Epidermal melanocyte (primary cell): Measurements from ENCODE around the gene HOMEZ.

ENCODE experiments used
- DNase-seq: peaks from one replicate; pipeline ENCODE4 v3.0.0; 2011; ENCODE audit warnings: low spot score; ENCODE audit not compliant: insufficient read length

HOMEZ gene

DNA sequence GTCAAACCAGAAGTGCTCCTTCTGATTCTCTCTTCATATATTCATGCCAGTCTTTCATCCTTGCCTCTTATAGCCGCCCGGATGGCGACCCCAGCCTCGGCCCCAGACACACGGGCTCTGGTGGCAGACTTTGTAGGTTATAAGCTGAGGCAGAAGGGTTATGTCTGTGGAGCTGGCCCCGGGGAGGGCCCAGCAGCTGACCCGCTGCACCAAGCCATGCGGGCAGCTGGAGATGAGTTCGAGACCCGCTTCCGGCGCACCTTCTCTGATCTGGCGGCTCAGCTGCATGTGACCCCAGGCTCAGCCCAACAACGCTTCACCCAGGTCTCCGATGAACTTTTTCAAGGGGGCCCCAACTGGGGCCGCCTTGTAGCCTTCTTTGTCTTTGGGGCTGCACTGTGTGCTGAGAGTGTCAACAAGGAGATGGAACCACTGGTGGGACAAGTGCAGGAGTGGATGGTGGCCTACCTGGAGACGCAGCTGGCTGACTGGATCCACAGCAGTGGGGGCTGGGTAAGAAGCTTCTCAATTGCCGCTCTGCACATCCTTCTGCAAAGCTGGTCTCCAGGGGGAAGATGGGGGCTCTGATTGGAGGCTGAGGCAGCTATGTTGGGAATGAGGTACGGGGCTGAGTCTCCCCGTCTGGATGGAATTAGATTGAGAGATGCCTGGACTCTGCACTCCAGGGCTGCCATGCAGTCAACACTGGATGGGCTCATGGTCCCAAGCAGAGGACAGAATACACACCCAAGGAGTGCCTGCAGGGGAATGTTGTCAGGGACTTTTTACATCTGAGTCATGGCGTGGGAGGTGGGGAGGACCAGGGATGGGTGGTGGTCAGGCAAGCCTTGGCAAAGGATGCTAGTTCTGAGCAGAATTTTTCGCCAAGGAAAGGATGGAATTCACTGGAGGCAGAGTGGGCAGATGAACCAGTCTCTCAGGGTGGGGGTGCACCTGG, 22.0 kb upstream of the HOMEZ start:
- DNase-seq = no peak

DNA sequence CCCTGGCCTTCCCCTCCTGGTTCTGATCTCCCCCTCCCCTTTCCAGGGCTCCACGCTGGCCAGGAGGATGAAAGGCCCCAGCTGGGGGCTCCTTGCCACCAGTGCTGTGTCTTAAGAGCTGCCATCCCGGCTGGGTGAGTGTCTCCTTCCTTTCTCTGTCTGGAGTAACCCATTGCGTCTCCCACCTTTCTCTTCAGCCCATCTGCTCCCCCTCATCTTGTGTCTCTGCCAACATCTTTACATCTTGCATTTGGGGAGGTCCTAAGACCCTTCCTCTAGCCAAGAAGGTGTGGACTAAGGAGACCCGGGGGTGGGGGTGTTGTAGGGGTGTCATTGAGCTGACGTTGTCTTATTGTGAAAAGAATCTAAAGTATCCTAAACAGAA, 21.2 kb upstream of the HOMEZ start:
- no peak for DNase-seq

DNA sequence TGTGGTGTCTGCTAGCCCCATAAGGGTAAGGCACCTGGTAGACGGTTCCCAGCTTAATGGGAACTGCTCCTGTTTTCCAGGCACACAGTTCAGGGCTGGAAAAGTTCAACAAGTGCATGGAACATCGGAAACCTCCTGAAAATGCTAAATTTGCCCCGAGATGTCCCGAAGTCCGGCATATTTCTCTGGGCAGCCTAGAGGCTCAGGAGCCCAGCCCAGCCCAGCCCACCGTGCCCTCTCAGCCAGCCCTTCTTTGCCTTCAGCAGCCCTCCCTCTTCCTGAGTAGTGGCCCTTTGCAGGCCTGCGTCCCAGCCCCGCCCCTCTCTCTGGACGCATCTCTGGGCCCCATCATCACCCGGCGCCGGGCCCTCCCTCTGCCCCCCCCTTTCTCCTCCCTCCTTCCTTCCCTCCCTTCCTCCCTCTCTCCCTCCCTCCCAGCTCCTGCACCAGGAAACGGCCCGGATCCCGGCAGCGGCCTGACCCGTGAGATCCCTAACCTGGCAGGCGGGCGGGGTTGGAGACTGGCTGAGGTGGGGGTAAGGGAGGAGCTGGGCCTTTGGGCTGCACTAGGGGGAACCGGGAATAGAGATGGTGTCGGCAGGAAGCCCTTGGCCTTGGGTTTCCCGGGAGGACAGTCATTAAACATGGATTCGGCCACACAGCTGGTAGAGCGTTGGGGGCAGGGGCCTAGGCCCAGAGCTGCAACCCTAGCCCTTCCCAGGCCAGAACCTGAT, 20.6 kb upstream of the HOMEZ start, which contains the start of gene BCL2L2:
BCL2L2 (plus strand) TSS at position 422 of the 734 bp plus-strand sequence. CDS start 935 bp downstream, outside the sequence.
- DNase-seq = peak; percentile 44

DNA sequence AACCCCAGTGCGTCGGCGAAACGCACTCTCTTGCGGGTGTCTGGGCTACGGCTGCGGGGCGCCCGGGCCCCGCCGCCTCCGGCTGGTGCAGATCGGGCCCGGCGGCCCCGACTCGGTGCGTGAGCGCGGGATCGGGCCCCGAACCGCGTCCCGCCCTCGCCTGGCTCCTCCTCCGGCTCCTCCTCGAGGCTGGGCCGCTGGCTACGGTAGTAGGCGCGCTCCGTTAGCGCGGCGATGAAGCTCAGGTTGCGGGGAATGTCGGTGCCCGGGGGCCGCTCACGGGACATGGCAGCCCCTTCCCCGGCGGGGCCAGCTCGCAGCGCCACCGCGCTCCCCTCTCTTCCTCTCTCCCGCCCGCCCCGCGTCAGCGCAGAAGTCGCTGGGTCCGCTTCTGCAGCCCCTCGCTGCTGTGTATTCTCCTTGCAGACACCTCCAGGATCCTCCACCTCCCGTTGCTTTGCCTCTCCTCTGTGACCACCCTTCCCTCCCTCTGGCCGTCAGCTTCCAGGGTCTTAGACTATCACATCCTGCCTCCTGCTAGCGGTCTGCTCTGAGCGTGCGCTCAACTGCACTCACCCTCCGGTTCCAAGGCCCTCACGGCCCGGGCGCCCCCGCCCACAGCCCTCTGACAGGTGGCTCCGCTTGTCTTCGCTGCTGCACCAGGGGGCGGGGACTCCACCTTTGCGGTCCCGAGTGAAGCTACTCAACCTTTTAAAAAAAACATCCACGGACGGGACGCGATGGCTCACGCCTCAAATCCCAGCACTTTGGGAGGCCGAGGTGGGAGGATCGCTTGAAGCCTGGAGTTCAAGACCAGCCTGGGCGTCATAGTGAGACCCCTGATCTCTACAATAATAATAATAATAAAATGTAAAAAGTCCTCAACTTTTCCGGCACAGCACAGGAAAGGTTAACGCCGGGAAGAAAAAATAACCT, 16.6 kb upstream of the HOMEZ start, which contains the start of gene PPP1R3E:
PPP1R3E (minus strand) TSS at position 570 of the 936 bp plus-strand sequence; CDS start at position 287, 283 bp downstream.
- DNase-seq = no peak

DNA sequence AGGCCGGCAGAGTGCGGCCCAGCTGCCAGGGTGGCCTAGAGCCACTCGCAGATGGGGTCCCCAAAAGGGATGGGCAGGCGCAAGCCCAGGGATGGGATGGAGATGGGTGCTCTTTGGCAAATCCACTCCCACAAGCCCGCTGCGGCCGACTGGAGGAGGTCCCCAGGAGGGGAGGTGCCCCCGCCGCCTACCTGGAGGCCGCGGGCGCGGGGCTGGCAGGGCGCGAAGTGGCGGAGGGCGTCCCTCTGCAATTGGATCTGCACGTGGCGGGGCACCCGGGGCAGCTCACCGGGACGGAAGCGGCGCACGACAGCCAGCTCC, 16.0 kb upstream of the HOMEZ start:
- no peak for DNase-seq

DNA sequence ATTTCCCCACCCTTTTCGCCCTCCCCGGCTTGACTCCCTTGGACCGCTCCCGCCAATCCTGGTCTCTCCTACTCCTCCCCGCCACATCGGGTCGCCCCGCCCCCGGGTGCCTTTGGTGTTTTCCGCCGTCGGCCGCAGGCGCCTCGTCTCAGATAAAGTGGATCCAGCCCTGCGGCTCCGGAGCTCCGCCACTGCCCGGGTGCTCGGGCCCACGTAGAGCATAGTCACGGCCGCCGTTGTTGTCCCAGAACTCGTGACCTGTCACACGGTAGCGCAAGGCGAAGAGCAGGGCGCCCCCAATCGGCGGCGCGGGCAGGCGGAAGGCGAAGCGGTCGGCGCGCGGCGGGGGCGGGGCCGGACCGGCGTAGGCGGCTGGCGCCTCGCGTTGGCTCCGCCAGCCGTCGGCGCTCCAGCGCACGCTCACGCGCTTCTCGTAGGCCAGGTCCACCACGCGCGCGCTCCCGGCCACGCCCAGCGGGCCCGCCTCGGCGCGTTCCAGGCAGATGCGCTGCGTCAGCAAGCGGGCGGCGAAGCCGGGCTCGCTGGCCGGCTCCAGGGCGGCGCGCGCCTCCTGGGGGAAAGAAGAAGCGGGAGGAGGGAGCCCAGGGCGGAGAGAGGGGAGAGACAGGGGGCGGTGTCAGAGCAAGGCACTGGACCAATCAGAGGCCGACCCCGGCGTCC, 15.5 kb upstream of the HOMEZ start:
- DNase-seq = peak; percentile 97

DNA sequence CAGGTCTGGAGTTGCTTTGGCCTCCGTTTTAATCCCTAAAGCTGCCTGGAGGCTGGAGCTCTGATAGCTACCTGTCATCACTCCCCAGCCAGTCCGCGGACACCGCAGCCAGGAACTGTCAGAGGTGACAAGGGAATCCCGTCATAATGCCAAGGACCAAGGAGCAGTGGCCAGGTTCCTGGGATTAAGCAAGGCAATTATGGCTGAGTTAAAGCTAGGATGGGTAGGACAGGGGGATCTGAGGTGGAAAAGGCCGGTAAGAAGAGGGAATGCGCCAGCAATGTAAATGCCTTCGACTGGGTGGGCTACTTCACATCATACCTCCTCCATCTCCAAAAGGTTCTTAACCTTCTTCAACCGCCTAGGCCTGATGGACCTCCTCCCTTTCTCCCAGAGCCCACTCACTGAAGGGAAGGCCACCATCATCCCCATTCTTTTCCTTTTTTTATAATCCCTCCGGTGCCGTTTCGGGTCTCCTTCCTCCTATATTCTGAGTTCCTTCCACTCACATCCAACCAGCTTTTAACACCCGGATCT, 14.8 kb upstream of the HOMEZ start:
- no peak for DNase-seq

DNA sequence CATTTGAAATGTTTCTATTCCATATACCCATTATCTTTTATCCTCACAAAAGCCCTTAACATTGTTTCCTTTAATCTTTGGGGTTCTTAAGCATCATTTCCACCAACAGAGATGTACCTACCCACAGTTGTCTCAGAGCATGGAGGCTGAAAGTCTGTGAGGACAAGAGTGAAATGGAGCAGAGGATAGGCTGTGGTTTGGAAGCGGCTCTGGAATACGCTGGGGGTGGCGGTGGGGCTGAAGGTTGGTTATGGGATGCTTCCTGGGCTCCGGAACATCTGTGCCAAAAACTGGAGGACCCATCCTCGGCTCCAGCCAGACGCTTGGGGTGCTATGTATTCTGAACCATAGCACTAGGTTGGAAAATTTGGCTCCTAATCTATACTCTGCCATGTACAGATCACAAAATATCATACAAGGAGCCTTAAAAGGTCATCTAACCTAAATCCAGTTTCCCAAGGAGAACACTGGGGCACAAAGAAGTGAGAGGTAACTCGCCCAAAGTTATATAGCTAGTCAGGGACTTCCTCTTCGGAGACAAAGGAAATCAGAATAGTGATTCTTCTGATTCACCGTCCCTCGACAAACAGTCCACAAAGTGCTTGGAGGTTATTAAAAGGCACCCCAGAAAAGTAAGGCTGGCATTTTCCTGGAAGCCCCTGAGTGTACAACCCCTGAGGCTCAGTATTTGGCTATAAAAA, 14.2 kb upstream of the HOMEZ start:
- DNase-seq = no peak

DNA sequence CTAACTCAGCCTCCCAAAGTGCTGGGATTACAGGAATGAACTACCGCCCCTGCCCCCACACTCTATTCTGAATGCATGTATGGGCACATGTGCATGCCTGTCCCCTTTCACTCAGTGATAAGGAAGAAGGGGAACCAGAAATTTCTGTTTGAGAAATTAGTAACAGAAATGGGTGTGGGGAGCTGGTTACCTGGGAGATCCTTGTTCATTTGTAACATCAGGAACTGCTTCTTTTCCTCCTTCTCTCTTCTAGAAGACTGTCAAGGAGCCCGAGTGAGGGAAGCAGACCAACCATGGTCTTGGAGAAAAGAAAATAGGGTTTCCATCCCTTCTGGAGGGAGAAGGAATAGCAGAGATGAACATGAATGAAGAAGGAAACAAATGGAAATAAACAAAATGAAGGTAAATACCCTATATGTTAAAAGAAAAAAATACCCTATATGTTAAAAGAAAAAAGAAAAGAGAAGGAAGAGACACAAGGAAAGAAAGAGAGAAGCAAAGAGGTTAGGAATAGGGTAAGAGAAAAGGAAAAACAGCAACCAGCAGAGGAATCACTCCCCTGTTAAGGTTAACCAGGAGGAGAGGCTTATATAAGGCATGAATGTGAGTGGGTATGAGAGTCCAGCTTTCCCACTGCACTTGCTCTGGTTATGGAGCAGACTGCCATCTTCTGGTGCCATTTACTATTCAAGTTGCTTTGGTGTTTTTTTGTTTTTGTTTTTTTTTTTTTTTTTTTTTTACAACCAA, 13.5 kb upstream of the HOMEZ start:
- DNase-seq = no peak

DNA sequence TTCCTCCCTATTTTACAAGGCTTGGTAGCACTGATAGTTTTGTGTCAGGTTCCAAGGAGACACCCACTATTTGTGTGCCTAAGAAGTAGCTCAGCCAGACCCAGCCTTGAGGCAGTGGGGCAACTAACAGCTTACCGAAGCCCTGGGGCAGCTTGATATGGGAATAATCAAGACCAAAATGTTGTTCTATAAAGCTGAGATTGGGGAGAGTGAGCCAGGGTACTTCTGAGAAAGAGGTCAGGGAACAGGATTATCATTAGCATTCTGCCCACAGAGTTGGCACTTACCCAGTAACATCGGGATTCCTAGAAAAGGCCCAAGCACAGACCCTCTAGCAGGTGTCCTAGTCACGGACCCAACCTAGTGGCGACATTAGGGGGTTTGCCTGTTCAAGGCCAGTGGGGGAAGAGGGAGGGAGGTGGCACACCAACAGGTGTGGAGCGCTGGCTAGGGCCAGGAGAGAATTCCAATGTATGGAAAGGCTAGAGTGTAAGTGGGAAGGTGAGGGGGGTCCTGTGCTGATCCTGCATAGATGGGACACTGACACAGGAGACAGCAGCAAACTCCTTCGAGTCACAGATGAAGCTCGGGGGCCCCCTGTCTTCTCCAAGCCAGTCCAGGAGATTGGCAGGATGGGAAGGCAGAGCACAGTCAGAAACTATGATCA, 11.8 kb upstream of the HOMEZ start:
- DNase-seq = no peak

DNA sequence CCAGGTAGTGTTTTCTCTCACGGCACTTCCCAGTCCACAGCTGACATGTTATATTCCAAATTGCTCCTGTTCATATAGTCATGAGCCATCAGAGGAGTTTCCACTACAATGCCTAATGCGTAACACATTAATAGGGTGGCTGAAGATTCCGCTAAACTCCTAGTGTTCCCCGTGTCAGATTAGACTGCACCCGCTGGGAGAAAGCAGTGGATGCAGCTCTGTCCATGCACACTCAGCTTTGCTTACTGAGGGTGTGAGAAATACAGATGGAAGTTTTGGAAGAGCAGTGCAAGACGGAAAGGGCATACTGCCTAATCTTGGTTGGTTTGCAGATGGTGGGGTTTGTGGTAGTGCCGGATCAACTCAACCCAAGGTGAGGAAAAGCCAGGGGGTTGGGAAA, 11.2 kb upstream of the HOMEZ start:
- DNase-seq = no peak

DNA sequence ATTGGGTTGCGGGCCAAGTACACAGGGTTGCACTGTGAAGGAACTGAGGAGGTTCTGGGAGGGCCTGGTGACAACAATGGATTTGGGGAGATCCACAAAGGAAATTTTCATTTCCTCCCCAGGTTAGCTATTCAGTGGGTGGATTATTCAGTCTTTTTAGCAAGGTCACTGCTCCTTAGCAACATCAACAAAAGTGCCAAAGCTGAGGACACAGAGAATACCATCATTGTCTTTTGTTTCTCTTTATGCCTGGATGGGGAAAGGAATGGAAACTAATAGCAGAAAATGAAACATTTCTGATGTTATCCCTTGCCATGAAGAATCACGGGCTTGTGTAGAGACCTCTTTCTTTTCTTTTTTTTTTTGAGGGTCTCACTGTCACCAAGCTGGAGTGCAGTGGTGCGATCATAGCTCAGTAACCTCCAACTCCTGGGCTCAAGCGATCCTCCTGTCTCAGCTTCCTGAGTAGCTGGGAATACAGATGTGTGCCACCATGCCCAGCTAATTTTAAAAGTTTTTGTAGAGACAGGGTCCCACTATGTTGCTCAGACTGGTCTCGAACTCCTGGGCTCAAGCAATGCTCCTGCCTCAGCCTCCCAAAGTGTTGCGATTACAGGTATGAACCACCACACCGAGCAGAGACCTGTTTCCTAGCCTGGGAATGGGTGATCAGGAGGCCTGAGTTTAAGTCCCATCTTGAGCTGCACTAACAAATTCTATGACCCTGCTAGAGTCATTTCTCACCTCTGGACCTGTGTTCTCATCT, 10.3 kb upstream of the HOMEZ start:
- DNase-seq = no peak

DNA sequence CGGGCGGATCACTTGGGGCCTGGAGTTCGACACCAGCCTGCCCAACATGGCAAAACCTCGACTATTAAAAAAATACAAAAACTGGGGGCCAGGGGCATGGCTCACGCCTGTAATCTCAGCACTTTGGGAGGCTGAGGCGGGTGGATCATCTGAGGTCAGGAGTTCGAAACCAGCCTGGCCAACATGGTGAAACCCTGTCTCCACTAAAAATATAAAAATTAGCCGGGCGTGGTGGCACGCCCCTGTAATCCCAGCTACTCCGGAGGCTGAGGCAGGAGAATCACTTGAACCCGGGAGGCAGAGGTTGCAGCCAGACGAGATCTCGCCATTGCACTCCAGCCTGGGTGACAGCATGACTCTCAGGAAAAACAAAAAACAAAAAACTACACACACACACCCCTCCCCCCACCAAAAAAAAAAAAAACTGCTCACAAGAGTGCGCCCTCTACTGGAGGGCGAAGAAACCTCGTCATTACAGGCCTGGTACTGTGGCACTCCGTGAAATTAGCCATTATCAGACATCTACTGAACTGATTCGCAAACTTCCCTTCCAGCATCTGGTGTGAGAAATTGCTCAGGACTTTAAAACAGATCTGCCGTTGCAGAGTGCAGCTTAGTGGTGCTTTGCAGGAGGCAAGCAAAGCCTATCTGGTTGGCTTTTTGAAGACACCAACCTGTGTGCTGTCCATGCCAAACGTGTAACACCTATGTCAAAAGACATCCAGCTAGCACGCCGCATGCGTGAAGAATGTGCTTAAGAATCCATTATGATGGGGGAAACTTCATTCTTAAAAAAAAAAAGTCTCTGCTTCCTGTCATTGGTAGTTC, 9.0 kb upstream of the HOMEZ start:
- no peak for DNase-seq

DNA sequence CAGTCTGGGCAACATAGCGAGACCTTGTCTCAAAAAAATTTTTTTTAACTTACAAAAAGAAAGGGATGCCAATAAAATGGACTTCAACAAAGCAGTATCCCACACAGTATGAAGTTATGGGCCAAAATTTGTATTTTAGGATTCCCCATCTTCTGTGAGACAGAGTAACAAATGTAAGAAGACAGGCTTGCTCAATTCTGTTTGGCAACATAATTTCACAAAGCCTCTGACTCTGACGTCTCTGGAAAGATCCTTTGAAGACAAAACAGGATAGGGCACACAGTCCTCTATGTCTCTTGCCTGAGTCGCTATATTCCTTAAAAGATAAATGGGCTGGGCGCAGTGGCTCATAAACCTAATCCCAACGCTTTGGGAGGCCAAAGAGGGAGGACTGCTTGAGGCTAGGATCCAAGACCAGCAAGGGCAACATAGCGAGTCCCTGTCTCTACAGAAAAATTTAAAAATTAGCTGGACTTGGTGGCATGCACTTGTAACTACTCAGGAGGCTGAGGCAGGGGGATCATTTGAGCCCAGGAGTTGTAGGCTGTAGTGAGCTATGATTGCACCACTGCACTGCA, 1.1 kb upstream of the HOMEZ start:
- no peak for DNase-seq

DNA sequence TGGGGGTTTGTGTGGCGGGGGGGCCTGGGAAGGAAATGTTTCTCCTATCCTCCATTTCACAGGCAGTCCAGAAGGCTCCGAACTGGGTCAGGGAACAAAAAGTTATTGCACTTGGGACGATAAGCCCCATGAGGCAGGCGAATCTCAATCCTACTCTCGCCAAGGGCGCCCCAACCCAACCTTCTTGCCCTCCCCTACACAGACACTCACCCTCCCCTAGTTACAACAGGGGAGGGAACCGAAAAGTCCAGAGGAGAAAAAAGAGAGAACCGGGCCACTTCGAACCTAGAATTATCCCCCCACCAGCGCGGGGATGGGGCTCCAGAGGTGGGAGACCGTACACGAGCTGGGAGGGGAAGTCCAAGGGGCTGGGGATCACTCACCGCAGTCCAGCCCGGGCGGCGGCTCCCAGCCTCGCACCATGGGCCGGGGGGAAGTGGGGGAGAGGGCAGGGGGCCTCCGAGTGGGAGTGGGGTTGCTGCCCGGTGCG, 357 bp downstream of the HOMEZ start:
- DNase-seq = no peak
